ENCODE measurements around the gene AXL.

Gene AXL

GRCh38 chr19:41273076-41273475 lies 54.1 kb downstream of the AXL start:
- H3K4me3 ChIP-seq (ENCODE audit: low read length), result no peak overlapping the region
- no peaks in the 10 kb centered on the region for H3K9me3 ChIP-seq (ENCODE audit: insufficient read depth, low read length)
- peaks cover 3% of the 10 kb centered on the region; the same call in 1 of the 2 replicates for H4K20me1 ChIP-seq (ENCODE audit: insufficient read depth, low read length)
- H3K36me3 ChIP-seq (replicated peaks; ENCODE audit: low read depth, low read length), result peaks cover 82% of the 10 kb centered on the region
- H3K4me1 ChIP-seq (ENCODE audit: low read length), result no peaks in the 10 kb centered on the region
- TF ChIP-seq EZH2phosphoT487 (IDR thresholded peaks at IDR 0.05; ENCODE audit: low read depth), result no peak
- TF ChIP-seq, protein P1, sequence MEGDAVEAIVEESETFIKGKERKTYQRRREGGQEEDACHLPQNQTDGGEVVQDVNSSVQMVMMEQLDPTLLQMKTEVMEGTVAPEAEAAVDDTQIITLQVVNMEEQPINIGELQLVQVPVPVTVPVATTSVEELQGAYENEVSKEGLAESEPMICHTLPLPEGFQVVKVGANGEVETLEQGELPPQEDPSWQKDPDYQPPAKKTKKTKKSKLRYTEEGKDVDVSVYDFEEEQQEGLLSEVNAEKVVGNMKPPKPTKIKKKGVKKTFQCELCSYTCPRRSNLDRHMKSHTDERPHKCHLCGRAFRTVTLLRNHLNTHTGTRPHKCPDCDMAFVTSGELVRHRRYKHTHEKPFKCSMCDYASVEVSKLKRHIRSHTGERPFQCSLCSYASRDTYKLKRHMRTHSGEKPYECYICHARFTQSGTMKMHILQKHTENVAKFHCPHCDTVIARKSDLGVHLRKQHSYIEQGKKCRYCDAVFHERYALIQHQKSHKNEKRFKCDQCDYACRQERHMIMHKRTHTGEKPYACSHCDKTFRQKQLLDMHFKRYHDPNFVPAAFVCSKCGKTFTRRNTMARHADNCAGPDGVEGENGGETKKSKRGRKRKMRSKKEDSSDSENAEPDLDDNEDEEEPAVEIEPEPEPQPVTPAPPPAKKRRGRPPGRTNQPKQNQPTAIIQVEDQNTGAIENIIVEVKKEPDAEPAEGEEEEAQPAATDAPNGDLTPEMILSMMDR (IDR thresholded peaks at IDR 0.05; ENCODE audit: low read depth, low read length), result no peak
- no peak overlapping the region for H3K9ac ChIP-seq (ENCODE audit: low read length)
- H3K79me2 ChIP-seq (ENCODE audit: low read length), result peaks cover 49% of the 10 kb centered on the region
- no peak overlapping the region for H3K4me2 ChIP-seq (ENCODE audit: low read length)
- no peak overlapping the region for H3K27ac ChIP-seq (ENCODE audit: low read length)
- no peak overlapping the region for H2AFZ ChIP-seq (ENCODE audit: low read depth, low read length)
- no peaks in the 10 kb centered on the region for H3K27me3 ChIP-seq (ENCODE audit: low read depth, low read length)

DNA sequence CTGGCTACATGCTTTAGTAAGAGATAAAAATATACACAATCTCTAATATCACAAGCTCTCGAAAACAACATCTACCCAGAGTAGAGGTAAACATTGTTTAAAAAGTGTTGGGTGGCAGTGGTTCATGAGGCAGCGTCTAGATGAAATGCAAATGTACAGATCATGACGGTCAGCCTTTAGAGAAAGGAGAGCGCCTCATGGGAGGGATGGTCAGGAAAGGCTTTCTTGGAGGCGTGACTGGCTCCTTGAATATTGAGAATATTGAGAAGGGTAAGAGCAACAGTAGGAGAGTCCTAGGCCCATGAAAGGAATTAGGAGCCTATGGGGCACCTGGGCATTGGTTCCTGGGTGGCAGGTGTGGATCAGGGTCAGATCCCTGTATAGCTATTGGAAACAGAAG lies 55.8 kb downstream of the AXL start:
- Histone ChIP-seq H3K36me3 (replicated peaks; ENCODE audit: low read depth, low read length) (peaks cover 83% of the 10 kb centered on the region), H3K9ac (ENCODE audit: low read length) (no peak overlapping the region), H3K27ac (ENCODE audit: low read length) (no peak overlapping the region), H3K27me3 (ENCODE audit: low read depth, low read length) (no peaks in the 10 kb centered on the region), H3K79me2 (ENCODE audit: low read length) (peaks cover 33% of the 10 kb centered on the region), H3K4me2 (ENCODE audit: low read length) (no peak overlapping the region), H3K4me1 (ENCODE audit: low read length) (no peaks in the 10 kb centered on the region), H2AFZ (ENCODE audit: low read depth, low read length) (no peak overlapping the region), H3K9me3 (ENCODE audit: insufficient read depth, low read length) (no peaks in the 10 kb centered on the region), H4K20me1 (ENCODE audit: insufficient read depth, low read length) (no peaks in the 10 kb centered on the region; the same call in 1 of the 2 replicates), H3K4me3 (ENCODE audit: low read length) (no peak overlapping the region)
- TF ChIP-seq, protein P1 (IDR thresholded peaks at IDR 0.05; ENCODE audit: low read depth, low read length), result no peak
- TF ChIP-seq EZH2phosphoT487 (IDR thresholded peaks at IDR 0.05; ENCODE audit: low read depth), result no peak

DNA sequence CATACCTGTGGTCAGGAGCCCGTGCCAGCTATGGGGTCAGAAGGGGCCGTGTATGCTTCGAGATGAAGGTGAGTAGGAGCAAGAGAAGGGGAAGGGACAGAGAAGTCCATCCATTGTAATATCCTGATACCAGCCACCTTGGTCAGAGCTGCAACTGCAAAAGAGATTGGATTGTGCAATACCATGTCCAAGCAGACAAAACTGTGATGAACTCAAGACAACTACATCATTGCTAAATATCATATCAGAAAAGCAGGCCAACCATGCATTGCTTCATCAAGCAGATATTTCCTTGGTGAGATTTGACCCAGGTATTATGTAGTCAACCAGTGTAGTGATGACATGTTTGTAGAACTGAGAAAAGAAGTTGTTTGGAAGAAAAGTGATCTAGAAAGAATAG lies 57.2 kb downstream of the AXL start:
- Histone ChIP-seq H3K4me3 (ENCODE audit: low read length) (no peak overlapping the region), H3K36me3 (replicated peaks; ENCODE audit: low read depth, low read length) (peaks cover 91% of the 10 kb centered on the region), H3K79me2 (ENCODE audit: low read length) (peaks cover 27% of the 10 kb centered on the region), H3K4me1 (ENCODE audit: low read length) (no peaks in the 10 kb centered on the region), H3K27me3 (ENCODE audit: low read depth, low read length) (no peaks in the 10 kb centered on the region), H3K9ac (ENCODE audit: low read length) (no peak overlapping the region), H3K4me2 (ENCODE audit: low read length) (no peak overlapping the region), H4K20me1 (ENCODE audit: insufficient read depth, low read length) (no peaks in the 10 kb centered on the region; the same call in 1 of the 2 replicates), H3K27ac (ENCODE audit: low read length) (no peak overlapping the region), H2AFZ (ENCODE audit: low read depth, low read length) (no peak overlapping the region), H3K9me3 (ENCODE audit: insufficient read depth, low read length) (no peaks in the 10 kb centered on the region)
- TF ChIP-seq, protein P1 (IDR thresholded peaks at IDR 0.05; ENCODE audit: low read depth, low read length), result no peak
- TF ChIP-seq EZH2phosphoT487 (IDR thresholded peaks at IDR 0.05; ENCODE audit: low read depth), result no peak

DNA sequence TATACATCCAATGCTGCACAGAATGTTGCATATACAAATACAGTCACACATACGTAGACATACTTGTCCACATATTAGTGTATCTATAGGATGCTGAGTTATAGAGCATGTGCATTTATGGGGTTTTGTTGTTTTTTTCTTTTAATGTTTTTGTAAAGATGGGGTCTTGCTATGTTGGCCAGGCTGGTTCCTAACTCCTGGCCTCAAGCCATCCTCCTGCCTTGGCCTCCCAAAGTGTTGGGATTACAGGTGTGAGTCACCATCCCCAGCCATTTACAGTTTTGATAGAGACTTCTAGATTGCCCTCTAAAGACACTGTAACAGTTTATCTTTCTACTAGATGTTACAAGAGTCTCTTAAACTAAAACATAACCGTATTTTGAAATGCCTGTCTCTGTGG lies 59.5 kb downstream of the AXL start:
- Histone ChIP-seq H4K20me1 (ENCODE audit: insufficient read depth, low read length) (peaks cover 5% of the 10 kb centered on the region; the same call in 1 of the 2 replicates), H3K9ac (ENCODE audit: low read length) (no peak overlapping the region)

More for the DNA sequence above, 59.5 kb downstream of the AXL start:
- Histone ChIP-seq H3K9me3 (ENCODE audit: insufficient read depth, low read length) (no peaks in the 10 kb centered on the region), H3K4me2 (ENCODE audit: low read length) (no peak overlapping the region), H3K79me2 (ENCODE audit: low read length) (peaks cover 13% of the 10 kb centered on the region; the same call in 1 of the 2 replicates), H3K4me3 (ENCODE audit: low read length) (no peak overlapping the region), H3K4me1 (ENCODE audit: low read length) (no peaks in the 10 kb centered on the region), H3K27ac (ENCODE audit: low read length) (no peak overlapping the region), H3K36me3 (replicated peaks; ENCODE audit: low read depth, low read length) (peaks cover 85% of the 10 kb centered on the region), H2AFZ (ENCODE audit: low read depth, low read length) (no peak overlapping the region), H3K27me3 (ENCODE audit: low read depth, low read length) (no peaks in the 10 kb centered on the region)
- TF ChIP-seq EZH2phosphoT487 (IDR thresholded peaks at IDR 0.05; ENCODE audit: low read depth), result no peak
- TF ChIP-seq, protein P1 (IDR thresholded peaks at IDR 0.05; ENCODE audit: low read depth, low read length), result no peak

All from OCI-LY3 (cell line).